H1 (cell line): Measurements from ENCODE around the gene KCNK13. TPM values are rescaled to one million over a fixed set of nuclear protein-coding genes. Genes with fewer than 3 reads are reported as not detected.

Experiments used
- CTCF ChIA-PET: fragments of 300-600 bp; sonication (Branson Sonifier 250); formaldehyde crosslinking; loops from one replicate; lab custom pipeline; 2021; ENCODE audit not compliant: partially characterized antibody; lab: Charles Lee
- POLR2A ChIA-PET: fragments of 300-600 bp; sonication (Branson Sonifier 250); formaldehyde crosslinking; loops from one replicate; lab custom pipeline; 2021; ENCODE audit warnings: inconsistent platforms; ENCODE audit not compliant: partially characterized antibody; lab: Charles Lee
- DNase-seq, 2 experiments: peaks; one replicate each; pipeline versions ENCODE4 v3.0.0 to v3.0.0-alpha.2; 2010 to 2022; ENCODE audit warnings: low spot score in 2 of 2, low read depth in 1 of 2, mixed read lengths in 1 of 2
- FAIRE-seq: peaks from 2 replicates; lab custom pipeline; 2011; peaks lifted over from hg19 to GRCh38; lab: Jason Lieb, UNC
- H2AFZ ChIP-seq: 2 replicates; pipeline ENCODE4 v1.8.1; 2012; ENCODE audit warnings: low read length, inconsistent platforms
- H2AK5ac ChIP-seq: 2 replicates; pipeline ENCODE4 v1.6.1; 2013; ENCODE audit warnings: low read depth, low read length
- H2BK120ac ChIP-seq: replicated peaks from 2 replicates; pipeline ENCODE3; 2013; ENCODE audit warnings: low read depth, low read length, inconsistent platforms
- H2BK12ac ChIP-seq: 2 replicates; pipeline ENCODE4 v1.6.1; 2013; ENCODE audit warnings: low read depth, low read length
- H2BK15ac ChIP-seq: 2 replicates; pipeline ENCODE4 v1.6.1; 2013; ENCODE audit warnings: low read length
- H2BK20ac ChIP-seq: 2 replicates; pipeline ENCODE4 v1.6.1; 2013; ENCODE audit warnings: low read length
- H2BK5ac ChIP-seq: 2 replicates; pipeline ENCODE4 v1.6.1; 2013; ENCODE audit warnings: low read depth, low read length
- H3K14ac ChIP-seq: 2 replicates; pipeline ENCODE4 v1.6.1; 2013; ENCODE audit warnings: inconsistent platforms; ENCODE audit not compliant: insufficient read length
- H3K18ac ChIP-seq: 2 replicates; pipeline ENCODE4 v1.6.1; 2013; ENCODE audit warnings: low read length; ENCODE audit errors: extremely low read depth
- H3K23ac ChIP-seq: 2 replicates; pipeline ENCODE4 v1.6.1; 2013; ENCODE audit warnings: inconsistent platforms; ENCODE audit not compliant: insufficient read length
- H3K23me2 ChIP-seq: 2 replicates; pipeline ENCODE4 v1.6.1; 2013; ENCODE audit warnings: low read depth, low read length
- H3K27ac ChIP-seq: 2 replicates; pipeline ENCODE4 v1.6.1; 2011; ENCODE audit warnings: low read depth, low read length, inconsistent platforms
- H3K27me3 ChIP-seq, 4 experiments: replicated peaks in 1 of 4; 1 replicate in 1 of 4; 2 replicates in 3 of 4; pipeline versions ENCODE4 v1.6.1 to v1.8.1; 2011 to 2013; ENCODE audit warnings: low read length in 3 of 4, mild to moderate bottlenecking in 3 of 4, inconsistent platforms in 2 of 4, mixed read lengths in 2 of 4, moderate library complexity in 1 of 4; ENCODE audit not compliant: control insufficient read depth in 3 of 4, insufficient read depth in 3 of 4; ENCODE audit errors: extremely low read depth in 1 of 4
- H3K36me3 ChIP-seq, 4 experiments: 2 replicates each; pipeline versions ENCODE4 v1.6.1 to v1.8.1; 2011 to 2013; ENCODE audit warnings: mild to moderate bottlenecking in 4 of 4, low read length in 3 of 4, moderate library complexity in 2 of 4, control low read depth in 1 of 4, inconsistent platforms in 1 of 4; ENCODE audit not compliant: insufficient read depth in 4 of 4, control insufficient read depth in 2 of 4
- H3K4ac ChIP-seq: replicated peaks from 2 replicates; pipeline ENCODE3; 2013; ENCODE audit warnings: low read length, low read depth, mixed read lengths, inconsistent platforms; ENCODE audit not compliant: insufficient read length
- H3K4me1 ChIP-seq, 4 experiments: replicated peaks in 1 of 4; 1 replicate in 1 of 4; 2 replicates in 3 of 4; pipeline versions ENCODE4 v1.6.1 to v1.8.1; 2011 to 2013; ENCODE audit warnings: low read length in 3 of 4, inconsistent platforms in 2 of 4, mixed read lengths in 1 of 4; ENCODE audit not compliant: insufficient read depth in 4 of 4, control insufficient read depth in 3 of 4
- H3K4me2 ChIP-seq, 2 experiments: 2 replicates each; pipeline versions ENCODE4 v1.6.1 to v1.8.1; 2011 to 2013; ENCODE audit warnings: low read depth in 2 of 2, low read length in 2 of 2, control low read depth in 1 of 2, inconsistent platforms in 1 of 2, mild to moderate bottlenecking in 1 of 2; ENCODE audit not compliant: insufficient read depth in 1 of 2
- H3K4me3 ChIP-seq, 4 experiments: fragments of 200-600, 300-600 bp in 1 of 4; sonication (generic), shearing (Covaris generic), sonication (Bioruptor Twin) in 1 of 4; 2 replicates each; pipeline versions ENCODE4 v1.5.1 to v1.8.1; 2011 to 2016; ENCODE audit warnings: low read length in 4 of 4, low read depth in 3 of 4, control low read depth in 2 of 4, inconsistent platforms in 2 of 4, mild to moderate bottlenecking in 2 of 4, mixed read lengths in 1 of 4, moderate library complexity in 1 of 4; ENCODE audit not compliant: insufficient read depth in 2 of 4; ENCODE audit errors: extremely low read depth in 1 of 4
- H3K56ac ChIP-seq: replicated peaks from 2 replicates; pipeline ENCODE3; 2013; ENCODE audit warnings: low read depth, mild to moderate bottlenecking, mixed read lengths, low read length, inconsistent platforms; ENCODE audit not compliant: insufficient read length
- H3K79me1 ChIP-seq: 2 replicates; pipeline ENCODE4 v1.6.1; 2013; ENCODE audit warnings: low read depth, low read length, control low read depth
- H3K79me2 ChIP-seq, 2 experiments: 2 replicates each; pipeline versions ENCODE4 v1.6.1 to v1.8.1; 2012 to 2013; ENCODE audit warnings: low read length in 2 of 2, mild to moderate bottlenecking in 2 of 2, inconsistent platforms in 1 of 2; ENCODE audit not compliant: insufficient read depth in 2 of 2, control insufficient read depth in 1 of 2
- H3K9ac ChIP-seq, 4 experiments: replicated peaks in 1 of 4; 1 replicate in 1 of 4; 2 replicates in 3 of 4; pipeline versions ENCODE4 v1.6.1 to v1.8.1; 2011 to 2013; ENCODE audit warnings: low read depth in 3 of 4, low read length in 3 of 4, control low read depth in 2 of 4, mild to moderate bottlenecking in 2 of 4, moderate library complexity in 2 of 4, inconsistent platforms in 1 of 4; ENCODE audit errors: extremely low read depth in 1 of 4
- H3K9me3 ChIP-seq, 2 experiments: 2 replicates each; pipeline versions ENCODE4 v1.6.1 to v1.8.1; 2012 to 2013; ENCODE audit warnings: mild to moderate bottlenecking in 2 of 2, moderate library complexity in 2 of 2, control low read depth in 1 of 2, inconsistent platforms in 1 of 2, low read depth in 1 of 2, low read length in 1 of 2, mixed read lengths in 1 of 2; ENCODE audit not compliant: insufficient read depth in 2 of 2
- H4K20me1 ChIP-seq, 2 experiments: replicated peaks in 1 of 2; 2 replicates each; pipeline versions ENCODE3 to v1.8.1; 2011 to 2013; ENCODE audit warnings: inconsistent platforms in 2 of 2, low read length in 2 of 2, mild to moderate bottlenecking in 1 of 2; ENCODE audit not compliant: insufficient read depth in 2 of 2, control insufficient read depth in 1 of 2
- H4K5ac ChIP-seq: 2 replicates; pipeline ENCODE4 v1.6.1; 2013; ENCODE audit warnings: low read length, low read depth, mixed read lengths, inconsistent platforms; ENCODE audit not compliant: insufficient read length
- H4K8ac ChIP-seq: 2 replicates; pipeline ENCODE4 v1.8.0; 2013; ENCODE audit warnings: mild to moderate bottlenecking, moderate library complexity, low read length, inconsistent platforms; ENCODE audit not compliant: insufficient read depth; ENCODE audit errors: extremely low read depth
- H4K91ac ChIP-seq: replicated peaks from 2 replicates; pipeline ENCODE3; 2013; ENCODE audit warnings: low read length, mixed read lengths, inconsistent platforms; ENCODE audit not compliant: insufficient read length
- BRCA1 ChIP-seq: IDR thresholded peaks from 2 replicates; pipeline ENCODE4 v1.6.1; 2012; ENCODE audit warnings: low read depth, low read length, improper control_type of control experiment
- CBX8 ChIP-seq: fragments of 300-800, 300-1000 bp; sonication (generic); IDR thresholded peaks from 2 replicates; pipeline ENCODE4 v1.7.1; 2016; ENCODE audit warnings: low read depth, low read length, borderline replicate concordance
- HDAC2 ChIP-seq, 2 experiments: fragments of 300-600 bp in 1 of 2; sonication (generic) in 1 of 2; IDR thresholded peaks; 2 replicates each; pipeline ENCODE4 v1.6.1; 2011 to 2012; ENCODE audit warnings: low read depth in 2 of 2, low read length in 2 of 2, mild to moderate bottlenecking in 2 of 2, moderate library complexity in 2 of 2, borderline replicate concordance in 1 of 2, inconsistent platforms in 1 of 2
- KDM1A ChIP-seq: fragments of 200-600, 300-600 bp; sonication (generic); IDR thresholded peaks from 2 replicates; pipeline ENCODE4 v1.7.1; 2016; ENCODE audit warnings: mild to moderate bottlenecking, low read length, borderline replicate concordance
- KDM4A ChIP-seq: IDR thresholded peaks from one replicate; pipeline ENCODE4 v1.7.1; 2012; ENCODE audit warnings: low read depth, mild to moderate bottlenecking, moderate library complexity, low read length, inconsistent platforms; ENCODE audit not compliant: severe bottlenecking
- KDM5A ChIP-seq: fragments of 200-600 bp; IDR thresholded peaks from 2 replicates; pipeline ENCODE4 v1.7.1; 2012; ENCODE audit warnings: mild to moderate bottlenecking, low read length, inconsistent platforms, mixed read lengths
- RXRA ChIP-seq: IDR thresholded peaks from 2 replicates; pipeline ENCODE4 v1.6.1; 2011; ENCODE audit warnings: low read depth, mild to moderate bottlenecking, low read length, moderate library complexity; ENCODE audit not compliant: insufficient read depth
- SIN3A ChIP-seq, 2 experiments: IDR thresholded peaks in 1 of 2; conservative IDR thresholded peaks in 1 of 2; 2 replicates each; pipeline ENCODE4 v1.6.1; 2011 to 2012; ENCODE audit warnings: low read length in 2 of 2, improper control_type of control experiment in 1 of 2, low read depth in 1 of 2, mild to moderate bottlenecking in 1 of 2
- SP4 ChIP-seq: IDR thresholded peaks from 2 replicates; pipeline ENCODE4 v1.6.1; 2012; ENCODE audit warnings: low read length, inconsistent platforms
- WGBS, 2 experiments: shearing (Covaris generic) in 1 of 2; methylation state at CpG; one replicate each; pipeline versions ENCODE4 v1.1.6 to v1.1.7; 2013 to 2015; ENCODE audit warnings: low lambda C conversion rate in 2 of 2, mixed read lengths in 2 of 2, inconsistent platforms in 1 of 2, low coverage in 1 of 2, missing lambda C conversion rate in 1 of 2; ENCODE audit not compliant: insufficient replicate concordance in 2 of 2, insufficient coverage in 1 of 2, insufficient read length in 1 of 2; ENCODE audit errors: extremely low coverage in 1 of 2, missing lambda C conversion rate in 1 of 2; 5-methylcytosine and 5-hydroxymethylcytosine counted together
- polyA plus RNA-seq, 7 experiments: library from polyadenylated mRNA; depleted of rRNA in 3 of 7; stranded (reverse) in 5 of 7; unstranded in 2 of 7; fragments of >200 nt in 5 of 7; fragments of 200-250 nt in 2 of 7; gene quantifications; 1 replicate in 5 of 7; 2 replicates in 1 of 7; 4 replicates in 1 of 7; pipeline versions ENCODE4 v1.2.1 to v1.2.3, GENCODE V29; 2011 to 2013; ENCODE audit warnings: missing spikeins in 2 of 7, mixed read lengths in 2 of 7
- total RNA-seq: library from RNA; stranded (reverse); fragmentation: NEBNext Ultra II Directional; extraction: Animal tissue kit (Norgen Biotek cat#: 25700); gene quantifications from 2 replicates; pipeline ENCODE4 v1.2.1, GENCODE V29; 2021
- TF ChIP-seq, protein P1 (sequence below): IDR thresholded peaks from 2 replicates; pipeline ENCODE4 v1.6.1; 2011; ENCODE audit warnings: low read depth, mild to moderate bottlenecking, low read length; ENCODE audit not compliant: insufficient read depth

Gene KCNK13
- total and polyA plus RNA-seq, 2 of the 8 experiments (the other 6 are each of a cell fraction or from before 2014, with no cell fraction given) = 0.39 to 0.48 TPM

- Histone ChIP-seq H3K18ac (no peak overlapping the region; the same call in 1 of the 2 replicates), H3K4ac (no peak overlapping the region), H3K9me3 (no peaks in the 10 kb centered on the region), H3K4me3 (peak overlapping the region; percentile 52 to 73 (median 59)), H4K20me1 (peaks cover 0 to 6% of the 10 kb centered on the region in 2 experiments), H2BK20ac (no peak overlapping the region), H3K79me2 (no peaks in the 10 kb centered on the region), H3K4me1 (peaks cover 3 to 14% (median 6%) of the 10 kb centered on the region in 4 experiments; a peak in 6 of 7 replicates), H4K91ac (no peak overlapping the region), H2BK12ac (no peak overlapping the region), H3K9ac (no peak overlapping the region), H3K23ac (no peak overlapping the region), H3K36me3 (no peaks in the 10 kb centered on the region), H2BK120ac (no peak overlapping the region), H3K79me1 (no peaks in the 10 kb centered on the region), H2AK5ac (no peak overlapping the region), H4K5ac (no peak overlapping the region), H4K8ac (peak overlapping the region; percentile 35; the same call in 1 of the 2 replicates), H2BK15ac (no peak overlapping the region), H3K27ac (no peak overlapping the region), H3K23me2 (peaks cover 24% of the 10 kb centered on the region; the same call in 1 of the 2 replicates), H2AFZ (peak overlapping the region; percentile 17; the same call in 1 of the 2 replicates), H3K27me3 (peaks cover 28 to 58% (median 52%) of the 10 kb centered on the region in 4 experiments), H2BK5ac (no peak overlapping the region), H3K14ac (no peak overlapping the region), H3K4me2 (peak overlapping the region; percentile 91 to 98), H3K56ac (no peak overlapping the region)
- DNase-seq (peak in 1 of 2 experiments; percentile 74), FAIRE-seq (no peak)
- POLR2A ChIA-PET = no interaction called here
- WGBS, 2 experiments = 3% methylated on average over 34 of the region's 60 CpGs; no CpG with 5 or more reads in 1 of the 2 experiments
- CTCF ChIA-PET = interaction anchor here (1.2 to 2.2 kb wide), 6 partner anchors 12 to 106 kb away, joined by 3 to 10 read pairs (median 6); partner anchors contain the start of gene EFCAB11
- TF ChIP-seq CBX8 (no peak), RXRA (no peak), BRCA1 (no peak), SP4 (no peak), SIN3A (conservative IDR thresholded peaks at IDR 0.05 in 1 of 2, IDR thresholded peaks at IDR 0.05 in 1 of 2; ENCODE audit: low read depth in 1 of 2, low read length in 2 of 2) (no peak), KDM1A (no peak), KDM5A (no peak), KDM4A (peak; percentile 80), HDAC2 (IDR thresholded peaks at IDR 0.05; ENCODE audit: borderline replicate concordance in 1 of 2, low read depth in 2 of 2, low read length in 2 of 2) (no peak)
- TF ChIP-seq, protein P1, sequence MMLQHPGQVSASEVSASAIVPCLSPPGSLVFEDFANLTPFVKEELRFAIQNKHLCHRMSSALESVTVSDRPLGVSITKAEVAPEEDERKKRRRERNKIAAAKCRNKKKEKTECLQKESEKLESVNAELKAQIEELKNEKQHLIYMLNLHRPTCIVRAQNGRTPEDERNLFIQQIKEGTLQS = no peak
Observed at GRCh38 chr14:90060965-90061684, 669 bp upstream of the KCNK13 start.
